VCaP (cell line): ENCODE data around the gene GYS1.

Experiments
- H3K27ac ChIP-seq: fragments of 450-650 bp; 2 replicates; pipeline ENCODE4 v1.5.1; 2017
- CTCF ChIP-seq: fragments of 450-650 bp; conservative IDR thresholded peaks from 2 replicates; pipeline ENCODE4 v1.5.1; 2017; ENCODE audit warnings: mild to moderate bottlenecking, moderate library complexity

Gene GYS1

GRCh38 chr19:49004964-49005614, 12.0 kb upstream of the GYS1 start:
- no peak overlapping the region for H3K27ac ChIP-seq
- TF ChIP-seq CTCF = no peak

- no peak for TF ChIP-seq CTCF
- H3K27ac ChIP-seq = no peak overlapping the region
Measured at GRCh38 chr19:49004133-49004532, 11.0 kb upstream of the GYS1 start.

GRCh38 chr19:48999481-49000325, 6.6 kb upstream of the GYS1 start:
- peak; percentile 70 for TF ChIP-seq CTCF
- H3K27ac ChIP-seq = no peak overlapping the region

GRCh38 chr19:48997972-48998371, 4.9 kb upstream of the GYS1 start:
- no peak overlapping the region for H3K27ac ChIP-seq
- peak; percentile 74 for TF ChIP-seq CTCF

GRCh38 chr19:48994035-48994386, 902 bp upstream of the GYS1 start:
- peak overlapping the region; percentile 91 for H3K27ac ChIP-seq

GRCh38 chr19:48992581-48993174, 431 bp downstream of the GYS1 start:
- H3K27ac ChIP-seq = peak overlapping the region; percentile 91
- TF ChIP-seq CTCF = no peak

More at GRCh38 chr19:48994035-48994386, 902 bp upstream of the GYS1 start:
- no peak for TF ChIP-seq CTCF

GRCh38 chr19:48991873-48992580, 1.1 kb downstream of the GYS1 start:
- peak overlapping the region; percentile 91 for H3K27ac ChIP-seq
- no peak for TF ChIP-seq CTCF
